ENCODE data around the gene RICTOR.

RICTOR gene

GRCh38 chr5:39074017-39074814 lies at the start of gene RICTOR:
RICTOR (minus strand) TSS chr5:39074399; CDS start chr5:39074377, 22 bp downstream.
- DNase-seq, result peak; percentile 86
- in situ Hi-C loops (cut with HindIII; ENCODE audit: low pct_ligation_motif_present, low pct_unique_long_range_greater_than_20kb, low sequenced_read_pairs), result no loop called here

- DNase-seq, result no peak
- in situ Hi-C loops (cut with HindIII; ENCODE audit: low pct_ligation_motif_present, low pct_unique_long_range_greater_than_20kb, low sequenced_read_pairs), result no loop called here
These were observed 47.7 kb upstream of the RICTOR start for GRCh38 chr5:39121922-39122321.

- no peak for DNase-seq
- in situ Hi-C loops (cut with HindIII; ENCODE audit: low pct_ligation_motif_present, low pct_unique_long_range_greater_than_20kb, low sequenced_read_pairs), result no loop called here
These were observed 47.1 kb upstream of the RICTOR start for GRCh38 chr5:39121315-39121714.

GRCh38 chr5:39120052-39120420 lies 45.8 kb upstream of the RICTOR start:
- no peak for DNase-seq
- in situ Hi-C loops (cut with HindIII; ENCODE audit: low pct_ligation_motif_present, low pct_unique_long_range_greater_than_20kb, low sequenced_read_pairs), result no loop called here

- no peak for DNase-seq
- in situ Hi-C loops (cut with HindIII; ENCODE audit: low pct_ligation_motif_present, low pct_unique_long_range_greater_than_20kb, low sequenced_read_pairs), result no loop called here
These were observed 45.3 kb upstream of the RICTOR start for GRCh38 chr5:39119404-39120051.

- in situ Hi-C loops (cut with HindIII; ENCODE audit: low pct_ligation_motif_present, low pct_unique_long_range_greater_than_20kb, low sequenced_read_pairs), result no loop called here
These were observed 44.4 kb upstream of the RICTOR start for GRCh38 chr5:39118638-39119037.

GRCh38 chr5:39117401-39117800 lies 43.2 kb upstream of the RICTOR start:
- DNase-seq, result no peak
- in situ Hi-C loops (cut with HindIII; ENCODE audit: low pct_ligation_motif_present, low pct_unique_long_range_greater_than_20kb, low sequenced_read_pairs), result no loop called here

More at GRCh38 chr5:39118638-39119037, 44.4 kb upstream of the RICTOR start:
- DNase-seq, result no peak

GRCh38 chr5:39116344-39117170 lies 42.4 kb upstream of the RICTOR start:
- in situ Hi-C loops (cut with HindIII; ENCODE audit: low pct_ligation_motif_present, low pct_unique_long_range_greater_than_20kb, low sequenced_read_pairs), result no loop called here
- DNase-seq, result no peak

- DNase-seq, result no peak
- in situ Hi-C loops (cut with HindIII; ENCODE audit: low pct_ligation_motif_present, low pct_unique_long_range_greater_than_20kb, low sequenced_read_pairs), result no loop called here
These were observed 41.6 kb upstream of the RICTOR start for GRCh38 chr5:39115644-39116343.

- in situ Hi-C loops (cut with HindIII; ENCODE audit: low pct_ligation_motif_present, low pct_unique_long_range_greater_than_20kb, low sequenced_read_pairs), result no loop called here
- DNase-seq, result no peak
These were observed 40.0 kb upstream of the RICTOR start for GRCh38 chr5:39114155-39114554.

- in situ Hi-C loops (cut with HindIII; ENCODE audit: low pct_ligation_motif_present, low pct_unique_long_range_greater_than_20kb, low sequenced_read_pairs), result no loop called here
- DNase-seq, result no peak
These were observed 39.3 kb upstream of the RICTOR start for GRCh38 chr5:39113354-39113953.

GRCh38 chr5:39109606-39110005 lies 35.4 kb upstream of the RICTOR start:
- in situ Hi-C loops (cut with HindIII; ENCODE audit: low pct_ligation_motif_present, low pct_unique_long_range_greater_than_20kb, low sequenced_read_pairs), result no loop called here
- DNase-seq, result no peak

GRCh38 chr5:39108987-39109386 lies 34.8 kb upstream of the RICTOR start:
- DNase-seq, result no peak
- in situ Hi-C loops (cut with HindIII; ENCODE audit: low pct_ligation_motif_present, low pct_unique_long_range_greater_than_20kb, low sequenced_read_pairs), result no loop called here

GRCh38 chr5:39107350-39107749 lies 33.2 kb upstream of the RICTOR start:
- no peak for DNase-seq
- in situ Hi-C loops (cut with HindIII; ENCODE audit: low pct_ligation_motif_present, low pct_unique_long_range_greater_than_20kb, low sequenced_read_pairs), result no loop called here

- in situ Hi-C loops (cut with HindIII; ENCODE audit: low pct_ligation_motif_present, low pct_unique_long_range_greater_than_20kb, low sequenced_read_pairs), result no loop called here
- peak; percentile 35 for DNase-seq
These were observed 32.1 kb upstream of the RICTOR start for GRCh38 chr5:39106322-39106721.

- in situ Hi-C loops (cut with HindIII; ENCODE audit: low pct_ligation_motif_present, low pct_unique_long_range_greater_than_20kb, low sequenced_read_pairs), result no loop called here
- no peak for DNase-seq
These were observed 30.0 kb upstream of the RICTOR start for GRCh38 chr5:39104221-39104620.

- in situ Hi-C loops (cut with HindIII; ENCODE audit: low pct_ligation_motif_present, low pct_unique_long_range_greater_than_20kb, low sequenced_read_pairs), result no loop called here
- DNase-seq, result no peak
These were observed 28.5 kb upstream of the RICTOR start for GRCh38 chr5:39102684-39103155.

- no peak for DNase-seq
- in situ Hi-C loops (cut with HindIII; ENCODE audit: low pct_ligation_motif_present, low pct_unique_long_range_greater_than_20kb, low sequenced_read_pairs), result no loop called here
These were observed 26.7 kb upstream of the RICTOR start for GRCh38 chr5:39100851-39101396.

Measured in ACHN (cell line).